Frontal cortex (tissue), 4 donors: ENCODE data around the gene CCDC146. TPM values are rescaled to one million over a fixed set of nuclear protein-coding genes. Genes with fewer than 3 reads are reported as not detected.
"Not testable (repeated sequence)": the region's sequence is repeated elsewhere in the genome, so short reads cannot be mapped to it uniquely, and the experiment has no call there.

Source experiments
- DNase-seq, 2 donors: peaks; one replicate each; pipeline ENCODE4 v3.0.0; 2012; ENCODE audit warnings: low spot score in 2 of 2
- FAIRE-seq: peaks from 2 replicates; lab custom pipeline; 2012; peaks lifted over from hg19 to GRCh38; lab: Jason Lieb, UNC
- total RNA-seq: library from RNA; depleted of rRNA; stranded (reverse); fragments of >200 nt; gene quantifications from one replicate; pipeline ENCODE4 v1.2.3, GENCODE V29; 2014
- donor health status: control.
- donor health status: control.
- donor health status: control.

The CCDC146 gene
- total RNA-seq, 1 donor from 2014 or later: 15.9 TPM

DNA sequence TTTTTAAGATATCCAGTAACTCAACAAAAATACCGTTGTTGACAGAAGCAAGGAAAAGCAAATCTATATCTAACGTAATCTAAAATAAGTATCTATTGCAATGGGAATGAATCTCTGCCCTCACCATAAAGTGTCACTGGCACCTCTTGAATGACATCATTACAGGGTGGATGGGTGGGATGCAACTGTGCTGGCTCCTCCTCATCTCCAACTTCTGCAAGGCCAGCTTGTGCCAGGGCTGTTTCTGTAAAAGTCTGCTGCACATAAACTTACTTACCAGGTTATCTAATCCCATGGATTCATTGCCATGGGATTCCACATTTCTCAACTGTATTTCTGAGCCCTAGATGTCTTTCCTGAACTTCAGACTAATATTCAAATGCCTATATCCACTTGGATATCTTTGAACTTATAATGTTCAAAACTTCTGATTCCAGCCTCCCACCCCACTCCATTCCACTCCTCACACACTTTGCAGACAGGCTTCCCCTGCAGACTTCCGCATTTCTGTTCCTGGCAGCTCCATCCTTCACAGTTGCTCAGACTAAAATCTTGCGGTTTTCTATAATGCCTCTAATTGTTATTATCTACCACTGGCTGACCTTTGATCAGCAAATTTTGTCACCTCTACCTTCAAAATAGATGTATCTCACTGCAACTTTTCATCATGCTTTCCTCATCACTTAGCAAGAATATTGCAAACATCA lies 66.5 kb downstream of the CCDC146 start:
- no peak for FAIRE-seq
- DNase-seq: no peak

- no peak for DNase-seq
- no peak for FAIRE-seq
Measured at GRCh38 chr7:77197141-77197540, 74.7 kb downstream of the CCDC146 start.

GRCh38 chr7:77199013-77199966 lies 76.9 kb downstream of the CCDC146 start, which contains the start of gene FGL2:
Gene FGL2 (minus strand): TSS chr7:77199819. CDS start chr7:77199793, 26 bp downstream.
- no peak for FAIRE-seq

DNA sequence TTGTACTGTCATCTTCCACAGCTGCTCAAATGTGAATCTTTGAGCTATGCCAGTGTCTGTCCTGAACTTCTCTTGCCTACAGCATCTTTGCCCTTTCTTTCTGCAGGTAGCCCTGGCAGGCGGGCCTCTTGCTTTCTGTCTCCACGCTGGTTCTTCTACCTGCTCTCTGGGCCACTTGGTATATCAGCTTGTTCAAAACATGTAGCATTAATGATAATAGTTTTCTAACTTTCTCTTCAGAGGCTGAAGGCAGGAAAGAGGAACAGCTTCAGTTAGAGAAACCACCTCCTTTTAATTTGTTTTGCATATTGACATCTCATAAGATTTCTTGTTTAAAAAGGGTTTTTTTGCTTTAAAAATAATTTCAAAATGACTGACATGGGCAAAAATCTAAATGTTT lies 78.1 kb downstream of the CCDC146 start:
- FAIRE-seq: no peak
- no peak for DNase-seq

More at GRCh38 chr7:77199013-77199966, 76.9 kb downstream of the CCDC146 start, which contains the start of gene FGL2:
- peak in 1 of 2 donors; percentile 34 for DNase-seq

DNA sequence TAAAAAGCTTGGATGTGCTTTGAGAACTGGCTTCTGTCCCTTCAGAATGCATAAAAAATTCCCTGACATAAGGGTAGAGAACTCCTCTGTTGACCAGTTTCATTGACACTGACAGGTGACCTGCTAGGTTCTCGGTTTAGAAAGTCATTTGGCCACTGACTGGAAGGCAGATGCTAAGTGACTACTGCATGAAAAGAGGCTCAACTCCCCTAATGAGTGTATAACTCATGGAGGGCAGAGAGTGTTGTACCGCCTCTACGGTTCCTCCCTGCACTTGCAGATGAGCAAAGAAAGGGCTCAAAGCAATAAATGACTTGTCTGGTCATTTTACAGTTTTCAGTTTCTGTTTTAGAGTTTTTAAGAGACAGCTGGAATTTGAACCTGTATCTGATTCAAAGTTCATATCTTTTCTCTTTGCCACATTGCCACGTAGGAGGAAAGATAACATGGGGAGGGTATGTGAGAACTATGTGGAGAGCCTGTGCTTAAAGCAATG lies 80.1 kb downstream of the CCDC146 start:
- no peak for DNase-seq
- no peak for FAIRE-seq

DNA sequence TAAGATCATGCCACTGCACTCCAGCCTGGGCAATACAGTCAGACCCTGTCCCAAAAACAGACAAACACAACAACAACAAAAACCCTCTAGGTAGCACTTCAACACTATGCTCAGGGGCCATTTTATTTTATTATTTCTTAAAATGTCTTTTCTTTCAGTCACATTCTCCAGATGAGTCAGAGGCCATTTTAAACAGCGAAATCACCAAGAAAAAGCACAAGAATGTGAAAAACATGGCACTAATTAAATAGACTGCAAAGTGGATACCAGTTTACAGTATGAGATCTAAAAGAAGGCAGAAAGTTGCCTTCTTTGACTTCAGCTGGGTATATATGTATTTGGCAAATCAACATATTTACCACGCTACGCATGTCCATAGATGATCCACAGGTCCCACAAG lies 83.3 kb downstream of the CCDC146 start:
- no peak for DNase-seq
- FAIRE-seq: no peak

- DNase-seq: no peak
- FAIRE-seq: no peak
Measured at GRCh38 chr7:77208416-77208815, 86.0 kb downstream of the CCDC146 start.

GRCh38 chr7:77209479-77210139 lies 87.2 kb downstream of the CCDC146 start:
- FAIRE-seq (no peak), DNase-seq (no peak)

- no peak for DNase-seq
- FAIRE-seq: no peak
Measured at GRCh38 chr7:77216181-77216845, 93.9 kb downstream of the CCDC146 start.

DNA sequence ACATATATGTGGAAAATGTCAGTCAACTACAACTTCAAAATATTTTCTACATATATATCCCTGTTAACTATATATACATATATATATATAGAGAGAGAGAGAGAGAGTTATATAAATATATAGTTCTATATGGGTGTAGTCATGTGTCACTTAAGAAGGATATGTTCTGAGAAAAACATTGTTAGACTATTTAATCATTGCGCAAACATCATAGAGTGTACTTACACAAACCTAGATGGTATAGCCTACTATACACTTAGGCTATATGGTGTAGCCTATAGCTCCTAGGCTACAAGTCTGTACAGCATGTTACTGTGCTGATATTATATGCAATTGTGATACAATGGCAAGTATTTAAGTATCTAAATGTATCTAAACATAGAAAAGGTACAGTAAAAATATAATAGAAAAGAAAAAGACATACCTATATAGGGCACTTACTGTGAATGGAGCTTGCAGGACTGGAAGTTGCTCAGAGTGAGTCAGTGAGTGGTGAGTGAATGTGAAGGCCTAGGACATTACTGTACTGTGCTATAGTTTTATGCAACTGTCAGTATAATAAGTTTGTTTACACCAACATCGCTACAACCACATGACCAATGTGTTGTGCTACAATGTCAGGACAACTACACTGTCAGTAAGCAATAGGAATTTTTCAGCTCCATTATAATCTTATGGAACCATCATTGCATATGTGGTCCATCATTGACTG lies 95.2 kb downstream of the CCDC146 start:
- peak; percentile 43 for FAIRE-seq
- DNase-seq: no peak

GRCh38 chr7:77219701-77220331 lies 97.4 kb downstream of the CCDC146 start:
- not testable (repeated sequence) for DNase-seq, FAIRE-seq

- DNase-seq (no peak), FAIRE-seq (no peak)
Measured at GRCh38 chr7:77222065-77222464, 99.7 kb downstream of the CCDC146 start.

DNA sequence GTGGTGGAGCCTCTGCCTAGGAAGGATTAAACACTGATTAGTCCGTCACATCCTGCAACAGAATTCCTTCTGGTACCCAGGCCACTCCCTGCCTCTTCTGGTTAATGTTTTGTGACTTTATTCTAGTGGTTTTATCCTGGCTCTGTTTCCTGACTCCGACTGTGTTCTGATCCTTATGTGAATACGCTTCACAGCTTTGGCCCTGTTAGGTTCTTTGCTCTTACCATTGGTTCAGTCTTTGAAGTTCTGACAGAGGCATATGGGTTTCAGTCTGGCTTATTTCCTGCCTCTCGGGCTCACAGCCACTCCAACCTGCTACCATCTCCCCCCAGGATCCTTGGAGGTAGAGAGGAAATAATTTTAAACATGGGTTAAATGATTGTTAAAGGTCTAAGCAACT lies 100.4 kb downstream of the CCDC146 start:
- no peak for DNase-seq

GRCh38 chr7:77223261-77223660 lies 100.8 kb downstream of the CCDC146 start:
- FAIRE-seq: no peak
- DNase-seq: no peak

More for the DNA sequence above, 100.4 kb downstream of the CCDC146 start:
- no peak for FAIRE-seq

DNA sequence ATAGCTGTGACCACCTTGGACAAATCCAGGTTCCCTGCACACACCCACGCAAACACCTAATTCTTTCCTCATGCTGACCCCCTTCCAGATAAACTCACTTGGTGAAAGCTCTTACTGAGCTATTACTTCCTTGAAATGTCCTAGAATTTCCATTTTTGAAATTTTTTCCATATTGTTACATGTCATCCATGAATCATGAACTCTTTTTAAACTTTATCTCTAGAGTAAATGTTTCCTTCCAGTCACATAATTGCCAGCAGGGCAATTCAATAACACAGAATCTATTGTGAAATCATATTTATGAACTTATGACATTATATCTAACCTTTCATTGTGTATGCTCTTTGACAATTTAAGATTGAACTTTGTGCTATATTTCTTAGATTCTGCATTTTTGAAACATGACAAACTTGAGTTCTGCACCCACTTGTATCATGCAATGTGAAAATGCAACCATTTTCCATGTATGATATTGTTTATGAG lies 104.0 kb downstream of the CCDC146 start:
- no peak for DNase-seq
- FAIRE-seq: no peak

DNA sequence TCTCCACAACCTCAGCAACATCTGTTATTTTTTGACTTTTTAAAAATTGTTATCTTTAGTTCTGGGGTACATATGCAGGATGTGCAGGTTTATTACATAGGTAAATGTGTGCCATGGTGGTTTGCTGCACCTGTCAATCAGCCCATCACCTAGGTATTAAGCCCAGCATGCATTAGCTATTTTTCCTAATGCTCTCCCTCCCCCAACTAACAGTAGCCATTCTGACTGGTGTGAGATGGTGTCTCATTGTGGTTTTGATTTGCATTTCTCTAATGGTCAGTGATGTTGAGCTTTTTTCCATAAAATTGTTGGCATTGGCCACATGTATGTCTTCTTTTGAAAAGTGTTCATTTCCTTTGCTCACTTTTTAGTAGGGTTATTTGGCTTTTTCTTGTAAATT lies 106.4 kb downstream of the CCDC146 start:
- not testable (repeated sequence) for FAIRE-seq, DNase-seq

- FAIRE-seq (no peak), DNase-seq (no peak)
Measured at GRCh38 chr7:77232467-77232866, 110.1 kb downstream of the CCDC146 start.

DNA sequence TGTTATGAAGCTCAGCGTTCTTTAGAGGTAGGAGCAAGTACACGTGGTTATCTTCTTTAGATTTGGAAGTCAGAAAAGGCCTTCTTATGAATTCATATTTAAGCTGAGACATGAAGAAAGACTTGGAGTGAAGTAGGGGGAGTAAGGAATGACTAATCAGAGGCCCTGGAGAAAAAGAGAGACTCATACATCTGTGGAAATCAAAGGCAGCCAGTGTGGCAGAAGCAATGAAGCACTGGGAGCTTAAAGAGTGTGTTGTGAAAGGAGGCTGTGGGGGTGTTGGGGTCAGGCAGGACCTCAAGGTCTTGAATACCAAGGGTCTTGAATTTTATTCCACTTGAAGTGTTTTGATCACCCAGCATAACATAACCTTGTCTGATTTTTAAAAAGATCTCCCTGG lies 112.9 kb downstream of the CCDC146 start:
- DNase-seq: no peak

More for the DNA sequence above, 112.9 kb downstream of the CCDC146 start:
- FAIRE-seq: no peak
